Measurements from ENCODE around the gene HLA-A.
"Not testable (repeated sequence)": the region's sequence is repeated elsewhere in the genome, so short reads cannot be mapped to it uniquely, and the experiment has no call there.

Gene HLA-A

GRCh38 chr6:29925321-29925720 lies 17.0 kb upstream of the HLA-A start:
- Histone ChIP-seq H3K9ac (ENCODE audit: insufficient read length, low read depth) (no peak overlapping the region), H3K9me3 (ENCODE audit: insufficient read depth, low read length) (no peaks in the 10 kb centered on the region), H3K4me1 (ENCODE audit: insufficient read depth, insufficient read length) (no peaks in the 10 kb centered on the region), H3K27me3 (ENCODE audit: insufficient read depth, insufficient read length) (peaks cover 5% of the 10 kb centered on the region), H3K4me3 (ENCODE audit: insufficient read length, low read depth) (no peak overlapping the region), H3K36me3 (ENCODE audit: insufficient read depth, insufficient read length, low read length) (no peaks in the 10 kb centered on the region)
- no peak for DNase-seq (ENCODE audit: low read depth, low spot score)
- TF ChIP-seq SUZ12 (IDR thresholded peaks at IDR 0.05; ENCODE audit: extremely low read depth, insufficient read depth, insufficient read length) (no peak), YY1 (IDR thresholded peaks at IDR 0.05; ENCODE audit: insufficient read depth, insufficient read length) (no peak), ZNF274 (IDR thresholded peaks at IDR 0.05; ENCODE audit: low read depth, low read length) (no peak)

- Histone ChIP-seq H3K36me3 (ENCODE audit: insufficient read depth, insufficient read length, low read length) (no peaks in the 10 kb centered on the region), H3K9ac (ENCODE audit: insufficient read length, low read depth) (peak overlapping the region; percentile 70), H3K9me3 (ENCODE audit: insufficient read depth, low read length) (no peaks in the 10 kb centered on the region), H3K4me1 (ENCODE audit: insufficient read depth, insufficient read length) (no peaks in the 10 kb centered on the region), H3K4me3 (ENCODE audit: insufficient read length, low read depth) (peak overlapping the region; percentile 60), H3K27me3 (ENCODE audit: insufficient read depth, insufficient read length) (peaks cover 5% of the 10 kb centered on the region)
- no peak for DNase-seq (ENCODE audit: low read depth, low spot score)
- TF ChIP-seq YY1 (IDR thresholded peaks at IDR 0.05; ENCODE audit: insufficient read depth, insufficient read length): no peak
Measured at GRCh38 chr6:29925727-29926412, 16.5 kb upstream of the HLA-A start.

GRCh38 chr6:29926413-29927274 lies 15.7 kb upstream of the HLA-A start:
- H3K9me3 ChIP-seq (ENCODE audit: insufficient read depth, low read length): no peaks in the 10 kb centered on the region
- H3K4me3 ChIP-seq (ENCODE audit: insufficient read length, low read depth): peak overlapping the region; percentile 60
- H3K27me3 ChIP-seq (ENCODE audit: insufficient read depth, insufficient read length): peaks cover 5% of the 10 kb centered on the region
- DNase-seq (ENCODE audit: low read depth, low spot score): no peak
- H3K36me3 ChIP-seq (ENCODE audit: insufficient read depth, insufficient read length, low read length): no peaks in the 10 kb centered on the region
- peak overlapping the region; percentile 70 for H3K9ac ChIP-seq (ENCODE audit: insufficient read length, low read depth)
- TF ChIP-seq SUZ12 (IDR thresholded peaks at IDR 0.05; ENCODE audit: extremely low read depth, insufficient read depth, insufficient read length) (no peak), ZNF274 (IDR thresholded peaks at IDR 0.05; ENCODE audit: low read depth, low read length) (no peak), YY1 (IDR thresholded peaks at IDR 0.05; ENCODE audit: insufficient read depth, insufficient read length) (no peak)
- no peaks in the 10 kb centered on the region for H3K4me1 ChIP-seq (ENCODE audit: insufficient read depth, insufficient read length)

DNA sequence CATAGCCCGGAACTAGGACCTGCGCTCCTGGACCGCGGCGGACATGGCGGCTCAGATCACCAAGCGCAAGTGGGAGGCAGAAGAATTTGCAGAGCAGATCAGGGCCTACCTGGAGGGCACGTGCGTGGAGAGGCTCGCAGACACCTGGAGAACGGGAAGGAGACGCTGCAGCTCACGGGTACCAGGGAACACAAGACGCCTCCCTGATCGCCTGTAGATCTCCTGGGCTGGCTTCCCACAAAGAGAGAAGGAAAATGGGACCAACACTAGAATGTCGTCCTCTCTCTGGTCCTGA lies 15.1 kb upstream of the HLA-A start:
- DNase-seq (ENCODE audit: low read depth, low spot score): no peak
- TF ChIP-seq ZNF274 (IDR thresholded peaks at IDR 0.05; ENCODE audit: low read depth, low read length) (no peak), SUZ12 (IDR thresholded peaks at IDR 0.05; ENCODE audit: extremely low read depth, insufficient read depth, insufficient read length) (no peak), YY1 (IDR thresholded peaks at IDR 0.05; ENCODE audit: insufficient read depth, insufficient read length) (no peak)
- Histone ChIP-seq H3K27me3 (ENCODE audit: insufficient read depth, insufficient read length) (peaks cover 5% of the 10 kb centered on the region), H3K9me3 (ENCODE audit: insufficient read depth, low read length) (no peaks in the 10 kb centered on the region), H3K4me1 (ENCODE audit: insufficient read depth, insufficient read length) (no peaks in the 10 kb centered on the region), H3K4me3 (ENCODE audit: insufficient read length, low read depth) (no peak overlapping the region), H3K36me3 (ENCODE audit: insufficient read depth, insufficient read length, low read length) (no peaks in the 10 kb centered on the region), H3K9ac (ENCODE audit: insufficient read length, low read depth) (no peak overlapping the region)

GRCh38 chr6:29927841-29928388 lies 14.4 kb upstream of the HLA-A start:
- TF ChIP-seq ZNF274 (IDR thresholded peaks at IDR 0.05; ENCODE audit: low read depth, low read length): no peak

GRCh38 chr6:29930047-29930446 lies 12.3 kb upstream of the HLA-A start:
- not testable (repeated sequence) for H3K9me3 ChIP-seq (ENCODE audit: insufficient read depth, low read length); H3K4me3 ChIP-seq (ENCODE audit: insufficient read length, low read depth)

More at GRCh38 chr6:29927841-29928388, 14.4 kb upstream of the HLA-A start:
- H3K4me3 ChIP-seq (ENCODE audit: insufficient read length, low read depth): no peak overlapping the region
- no peaks in the 10 kb centered on the region for H3K9me3 ChIP-seq (ENCODE audit: insufficient read depth, low read length)
- no peaks in the 10 kb centered on the region for H3K36me3 ChIP-seq (ENCODE audit: insufficient read depth, insufficient read length, low read length)
- H3K9ac ChIP-seq (ENCODE audit: insufficient read length, low read depth): no peak overlapping the region
- DNase-seq (ENCODE audit: low read depth, low spot score): no peak
- H3K27me3 ChIP-seq (ENCODE audit: insufficient read depth, insufficient read length): peaks cover 5% of the 10 kb centered on the region
- H3K4me1 ChIP-seq (ENCODE audit: insufficient read depth, insufficient read length): no peaks in the 10 kb centered on the region

GRCh38 chr6:29933955-29934354 lies 8.4 kb upstream of the HLA-A start:
- DNase-seq (ENCODE audit: low read depth, low spot score): no peak
- H3K4me3 ChIP-seq (ENCODE audit: insufficient read length, low read depth): no peak overlapping the region
- no peaks in the 10 kb centered on the region for H3K4me1 ChIP-seq (ENCODE audit: insufficient read depth, insufficient read length)
- no peaks in the 10 kb centered on the region for H3K27me3 ChIP-seq (ENCODE audit: insufficient read depth, insufficient read length)
- no peaks in the 10 kb centered on the region for H3K36me3 ChIP-seq (ENCODE audit: insufficient read depth, insufficient read length, low read length)
- H3K9ac ChIP-seq (ENCODE audit: insufficient read length, low read depth): no peak overlapping the region
- TF ChIP-seq ZNF274 (IDR thresholded peaks at IDR 0.05; ENCODE audit: low read depth, low read length) (no peak), SUZ12 (IDR thresholded peaks at IDR 0.05; ENCODE audit: extremely low read depth, insufficient read depth, insufficient read length) (no peak), YY1 (IDR thresholded peaks at IDR 0.05; ENCODE audit: insufficient read depth, insufficient read length) (no peak)
- H3K9me3 ChIP-seq (ENCODE audit: insufficient read depth, low read length): no peaks in the 10 kb centered on the region

More at GRCh38 chr6:29930047-29930446, 12.3 kb upstream of the HLA-A start:
- not testable (repeated sequence) for DNase-seq (ENCODE audit: low read depth, low spot score); H3K4me1 ChIP-seq (ENCODE audit: insufficient read depth, insufficient read length); H3K27me3 ChIP-seq (ENCODE audit: insufficient read depth, insufficient read length); H3K9ac ChIP-seq (ENCODE audit: insufficient read length, low read depth); H3K36me3 ChIP-seq (ENCODE audit: insufficient read depth, insufficient read length, low read length)

All from NT2/D1 (cell line).